ENCODE measurements around the gene DGKI.

The DGKI gene

GRCh38 chr7:137373507-137373906, 473.3 kb downstream of the DGKI start:
- Histone ChIP-seq H3K18ac (ENCODE audit: low read length) (no peak overlapping the region), H3K9ac (ENCODE audit: low read length) (no peak overlapping the region), H3K4me2 (ENCODE audit: low read length) (no peak overlapping the region), H2AK5ac (ENCODE audit: low read length) (no peak overlapping the region), H3K4me1 (ENCODE audit: control insufficient read depth in 1 of 2, insufficient read depth in 2 of 2, low read length in 2 of 2) (no peaks in the 10 kb centered on the region), H4K12ac (ENCODE audit: low read depth, low read length) (no peak overlapping the region), H2BK5ac (ENCODE audit: low read depth, low read length, poor library complexity) (no peak overlapping the region), H3K9me3 (ENCODE audit: insufficient read depth, low read depth, low read length) (no peaks in the 10 kb centered on the region), H3K79me1 (ENCODE audit: low read length) (no peaks in the 10 kb centered on the region), H4K91ac (ENCODE audit: low read depth, low read length) (no peak overlapping the region), H2BK12ac (ENCODE audit: low read length) (no peak overlapping the region), H3K4ac (ENCODE audit: low read depth, low read length) (no peak overlapping the region), H3K79me2 (ENCODE audit: control insufficient read depth, insufficient read depth, low read length, poor library complexity) (no peaks in the 10 kb centered on the region), H3K36me3 (ENCODE audit: control insufficient read depth in 1 of 2, insufficient read depth in 2 of 2, low read length in 2 of 2) (no peaks in the 10 kb centered on the region), H4K8ac (ENCODE audit: low read depth, low read length) (no peak overlapping the region), H3K27ac (ENCODE audit: low read depth, low read length) (no peak overlapping the region), H3K4me3 (ENCODE audit: low read depth, low read length) (no peak overlapping the region), H2BK120ac (ENCODE audit: insufficient read depth, low read length, poor library complexity) (no peak overlapping the region), H3K23ac (ENCODE audit: low read length) (no peak overlapping the region), H3K14ac (ENCODE audit: low read length) (no peak overlapping the region), H2AFZ (ENCODE audit: insufficient read depth, low read length, poor library complexity) (no peak overlapping the region), H3K27me3 (ENCODE audit: insufficient read depth, low read length) (no peaks in the 10 kb centered on the region)
- no CpG with 5 or more reads among the region's 2 CpGs for WGBS (ENCODE audit: extremely low coverage, insufficient coverage, insufficient read length)
- no peak for DNase-seq

GRCh38 chr7:137371616-137372015, 475.2 kb downstream of the DGKI start:
- H3K18ac ChIP-seq (ENCODE audit: low read length): no peak overlapping the region
- no peaks in the 10 kb centered on the region for H3K79me2 ChIP-seq (ENCODE audit: control insufficient read depth, insufficient read depth, low read length, poor library complexity)
- H3K27ac ChIP-seq (ENCODE audit: low read depth, low read length): no peak overlapping the region
- no peak overlapping the region for H3K23ac ChIP-seq (ENCODE audit: low read length)
- H3K9ac ChIP-seq (ENCODE audit: low read length): no peak overlapping the region
- H4K12ac ChIP-seq (ENCODE audit: low read depth, low read length): no peak overlapping the region
- no peak for DNase-seq
- H3K36me3 ChIP-seq (ENCODE audit: control insufficient read depth in 1 of 2, insufficient read depth in 2 of 2, low read length in 2 of 2): no peaks in the 10 kb centered on the region
- no peaks in the 10 kb centered on the region for H3K27me3 ChIP-seq (ENCODE audit: insufficient read depth, low read length)
- no peaks in the 10 kb centered on the region for H3K4me1 ChIP-seq (ENCODE audit: control insufficient read depth in 1 of 2, insufficient read depth in 2 of 2, low read length in 2 of 2)
- H4K91ac ChIP-seq (ENCODE audit: low read depth, low read length): no peak overlapping the region
- H3K4me2 ChIP-seq (ENCODE audit: low read length): no peak overlapping the region
- no peak overlapping the region for H2BK5ac ChIP-seq (ENCODE audit: low read depth, low read length, poor library complexity)
- no peak overlapping the region for H4K8ac ChIP-seq (ENCODE audit: low read depth, low read length)
- no peak overlapping the region for H2AFZ ChIP-seq (ENCODE audit: insufficient read depth, low read length, poor library complexity)
- no peak overlapping the region for H2AK5ac ChIP-seq (ENCODE audit: low read length)
- H2BK120ac ChIP-seq (ENCODE audit: insufficient read depth, low read length, poor library complexity): no peak overlapping the region
- WGBS (ENCODE audit: extremely low coverage, insufficient coverage, insufficient read length): no CpG with 5 or more reads among the region's 2 CpGs
- H3K4ac ChIP-seq (ENCODE audit: low read depth, low read length): no peak overlapping the region
- H2BK12ac ChIP-seq (ENCODE audit: low read length): no peak overlapping the region
- H3K9me3 ChIP-seq (ENCODE audit: insufficient read depth, low read depth, low read length): no peaks in the 10 kb centered on the region
- H3K4me3 ChIP-seq (ENCODE audit: low read depth, low read length): no peak overlapping the region
- H3K14ac ChIP-seq (ENCODE audit: low read length): no peak overlapping the region
- no peaks in the 10 kb centered on the region for H3K79me1 ChIP-seq (ENCODE audit: low read length)

DNA sequence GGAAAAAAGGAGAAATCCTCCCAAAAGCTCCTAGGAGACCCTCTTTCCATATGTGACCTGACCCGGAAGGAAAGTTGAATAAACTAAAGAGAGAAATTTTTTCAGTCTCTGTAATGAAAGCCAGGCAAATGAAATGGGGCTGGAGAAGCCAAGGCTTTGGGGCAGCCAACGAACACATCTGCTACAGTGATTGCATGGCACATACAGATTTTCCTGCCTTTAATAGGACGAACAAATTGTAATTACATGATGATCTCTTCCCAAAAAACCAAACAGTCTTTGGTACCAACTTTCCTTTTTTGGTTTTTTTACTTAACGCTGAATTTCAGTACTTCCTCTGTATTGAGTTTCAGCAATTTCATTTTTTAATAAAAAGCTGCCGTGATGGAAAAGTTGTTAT, 479.8 kb downstream of the DGKI start:
- WGBS (ENCODE audit: extremely low coverage, insufficient coverage, insufficient read length): no CpG with 5 or more reads among the region's 5 CpGs
- Histone ChIP-seq H3K9me3 (ENCODE audit: insufficient read depth, low read depth, low read length) (peaks cover 6% of the 10 kb centered on the region), H3K4me3 (ENCODE audit: low read depth, low read length) (no peak overlapping the region), H3K4ac (ENCODE audit: low read depth, low read length) (no peak overlapping the region), H4K12ac (ENCODE audit: low read depth, low read length) (no peak overlapping the region), H3K27ac (ENCODE audit: low read depth, low read length) (no peak overlapping the region), H3K4me1 (ENCODE audit: control insufficient read depth in 1 of 2, insufficient read depth in 2 of 2, low read length in 2 of 2) (no peaks in the 10 kb centered on the region), H2AFZ (ENCODE audit: insufficient read depth, low read length, poor library complexity) (no peak overlapping the region), H2BK120ac (ENCODE audit: insufficient read depth, low read length, poor library complexity) (no peak overlapping the region), H3K79me1 (ENCODE audit: low read length) (no peaks in the 10 kb centered on the region), H2BK12ac (ENCODE audit: low read length) (no peak overlapping the region), H3K9ac (ENCODE audit: low read length) (no peak overlapping the region), H3K79me2 (ENCODE audit: control insufficient read depth, insufficient read depth, low read length, poor library complexity) (no peaks in the 10 kb centered on the region), H2AK5ac (ENCODE audit: low read length) (no peak overlapping the region), H3K23ac (ENCODE audit: low read length) (no peak overlapping the region), H3K14ac (ENCODE audit: low read length) (no peak overlapping the region), H2BK5ac (ENCODE audit: low read depth, low read length, poor library complexity) (no peak overlapping the region), H4K8ac (ENCODE audit: low read depth, low read length) (no peak overlapping the region), H3K27me3 (ENCODE audit: insufficient read depth, low read length) (no peaks in the 10 kb centered on the region), H3K18ac (ENCODE audit: low read length) (no peak overlapping the region), H4K91ac (ENCODE audit: low read depth, low read length) (no peak overlapping the region), H3K36me3 (ENCODE audit: control insufficient read depth in 1 of 2, insufficient read depth in 2 of 2, low read length in 2 of 2) (no peaks in the 10 kb centered on the region), H3K4me2 (ENCODE audit: low read length) (no peak overlapping the region)
- DNase-seq: no peak

- H2BK120ac ChIP-seq (ENCODE audit: insufficient read depth, low read length, poor library complexity): no peak overlapping the region
- H3K79me2 ChIP-seq (ENCODE audit: control insufficient read depth, insufficient read depth, low read length, poor library complexity): no peaks in the 10 kb centered on the region
- H3K23ac ChIP-seq (ENCODE audit: low read length): no peak overlapping the region
- no peak overlapping the region for H3K14ac ChIP-seq (ENCODE audit: low read length)
- H4K91ac ChIP-seq (ENCODE audit: low read depth, low read length): no peak overlapping the region
- no peak overlapping the region for H3K18ac ChIP-seq (ENCODE audit: low read length)
- H2AFZ ChIP-seq (ENCODE audit: insufficient read depth, low read length, poor library complexity): no peak overlapping the region
- H3K4me3 ChIP-seq (ENCODE audit: low read depth, low read length): no peak overlapping the region
- H2BK5ac ChIP-seq (ENCODE audit: low read depth, low read length, poor library complexity): no peak overlapping the region
- no peak overlapping the region for H4K12ac ChIP-seq (ENCODE audit: low read depth, low read length)
- no peak overlapping the region for H2AK5ac ChIP-seq (ENCODE audit: low read length)
- DNase-seq: no peak
- no peak overlapping the region for H4K8ac ChIP-seq (ENCODE audit: low read depth, low read length)
- H3K27ac ChIP-seq (ENCODE audit: low read depth, low read length): no peak overlapping the region
- no peaks in the 10 kb centered on the region for H3K79me1 ChIP-seq (ENCODE audit: low read length)
- no peaks in the 10 kb centered on the region for H3K27me3 ChIP-seq (ENCODE audit: insufficient read depth, low read length)
- H3K9me3 ChIP-seq (ENCODE audit: insufficient read depth, low read depth, low read length): peaks cover 6% of the 10 kb centered on the region
- H3K4ac ChIP-seq (ENCODE audit: low read depth, low read length): no peak overlapping the region
- WGBS (ENCODE audit: extremely low coverage, insufficient coverage, insufficient read length): no CpG with 5 or more reads among the region's 6 CpGs
- no peak overlapping the region for H3K9ac ChIP-seq (ENCODE audit: low read length)
- H3K4me2 ChIP-seq (ENCODE audit: low read length): no peak overlapping the region
- H3K36me3 ChIP-seq (ENCODE audit: control insufficient read depth in 1 of 2, insufficient read depth in 2 of 2, low read length in 2 of 2): no peaks in the 10 kb centered on the region
- no peak overlapping the region for H2BK12ac ChIP-seq (ENCODE audit: low read length)
- H3K4me1 ChIP-seq (ENCODE audit: control insufficient read depth in 1 of 2, insufficient read depth in 2 of 2, low read length in 2 of 2): no peaks in the 10 kb centered on the region
Measured at GRCh38 chr7:137363683-137364082, 483.1 kb downstream of the DGKI start.

Measured in trophoblast cell (in vitro differentiated cells and primary cell).